ENCODE results near the gene AKAP6. TPM values are rescaled to one million over a fixed set of nuclear protein-coding genes. Genes with fewer than 3 reads are reported as not detected.

AKAP6 gene
- total RNA-seq, 2 experiments from 2014 or later = 1.1 to 1.4 TPM

DNA sequence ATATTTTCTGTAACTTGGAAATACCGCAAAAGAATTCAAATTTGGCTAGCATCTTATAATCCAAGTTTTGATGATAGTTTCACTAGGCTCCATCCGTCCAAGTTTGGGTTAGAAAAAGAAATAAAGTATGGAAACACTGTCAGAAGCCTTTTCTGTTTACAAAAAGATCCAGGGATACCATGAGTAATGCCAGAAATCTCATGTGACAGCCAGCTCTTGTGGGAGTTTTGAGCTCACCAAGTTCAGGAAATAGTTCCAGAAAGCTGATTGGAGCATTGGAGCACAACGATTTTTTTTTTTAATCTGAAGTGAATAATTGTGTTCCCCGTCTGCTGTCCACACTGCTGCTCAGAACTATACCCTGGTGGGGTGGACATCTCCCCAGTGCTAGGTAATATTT, 379.9 kb downstream of the AKAP6 start:
- ChIA-PET CTCF (no interaction called here), POLR2A (no interaction called here)
- no peaks in the 10 kb centered on the region for H3K36me3 Mint-ChIP-seq (ENCODE audit: low read depth)
- peaks cover 4% of the 10 kb centered on the region for H3K27me3 Mint-ChIP-seq
- H3K27ac Mint-ChIP-seq = no peak overlapping the region
- no peaks in the 10 kb centered on the region for H3K4me1 Mint-ChIP-seq
- DNase-seq = no peak
- no peak overlapping the region for H3K4me3 Mint-ChIP-seq
- H3K9me3 Mint-ChIP-seq = no peaks in the 10 kb centered on the region

DNA sequence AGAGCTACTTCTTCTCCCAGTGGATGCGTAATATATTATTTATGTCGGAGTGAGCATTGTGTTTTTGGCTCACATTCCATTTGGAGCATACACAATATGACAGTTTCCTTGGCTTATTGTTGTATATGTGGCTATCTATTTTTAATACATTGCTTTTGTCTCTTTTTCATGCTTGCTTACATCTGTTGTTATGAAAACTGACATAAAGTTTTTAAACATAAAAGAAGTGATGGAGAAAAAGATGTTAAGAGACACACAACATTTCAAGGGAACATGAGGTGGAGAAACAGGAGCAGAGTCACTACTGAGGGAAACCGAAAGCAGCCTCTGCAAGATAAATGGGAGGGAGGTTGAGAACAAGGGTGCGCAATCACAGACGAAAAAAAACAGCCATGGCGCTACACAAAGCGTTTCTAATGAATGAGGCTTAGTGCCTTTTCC, 381.2 kb downstream of the AKAP6 start:
- Mint-ChIP-seq H3K27me3 (peaks cover 4% of the 10 kb centered on the region), H3K36me3 (ENCODE audit: low read depth) (no peaks in the 10 kb centered on the region), H3K27ac (no peak overlapping the region), H3K4me1 (no peaks in the 10 kb centered on the region), H3K4me3 (no peak overlapping the region), H3K9me3 (no peaks in the 10 kb centered on the region)
- DNase-seq = no peak
- POLR2A ChIA-PET = no interaction called here
- CTCF ChIA-PET = no interaction called here

DNA sequence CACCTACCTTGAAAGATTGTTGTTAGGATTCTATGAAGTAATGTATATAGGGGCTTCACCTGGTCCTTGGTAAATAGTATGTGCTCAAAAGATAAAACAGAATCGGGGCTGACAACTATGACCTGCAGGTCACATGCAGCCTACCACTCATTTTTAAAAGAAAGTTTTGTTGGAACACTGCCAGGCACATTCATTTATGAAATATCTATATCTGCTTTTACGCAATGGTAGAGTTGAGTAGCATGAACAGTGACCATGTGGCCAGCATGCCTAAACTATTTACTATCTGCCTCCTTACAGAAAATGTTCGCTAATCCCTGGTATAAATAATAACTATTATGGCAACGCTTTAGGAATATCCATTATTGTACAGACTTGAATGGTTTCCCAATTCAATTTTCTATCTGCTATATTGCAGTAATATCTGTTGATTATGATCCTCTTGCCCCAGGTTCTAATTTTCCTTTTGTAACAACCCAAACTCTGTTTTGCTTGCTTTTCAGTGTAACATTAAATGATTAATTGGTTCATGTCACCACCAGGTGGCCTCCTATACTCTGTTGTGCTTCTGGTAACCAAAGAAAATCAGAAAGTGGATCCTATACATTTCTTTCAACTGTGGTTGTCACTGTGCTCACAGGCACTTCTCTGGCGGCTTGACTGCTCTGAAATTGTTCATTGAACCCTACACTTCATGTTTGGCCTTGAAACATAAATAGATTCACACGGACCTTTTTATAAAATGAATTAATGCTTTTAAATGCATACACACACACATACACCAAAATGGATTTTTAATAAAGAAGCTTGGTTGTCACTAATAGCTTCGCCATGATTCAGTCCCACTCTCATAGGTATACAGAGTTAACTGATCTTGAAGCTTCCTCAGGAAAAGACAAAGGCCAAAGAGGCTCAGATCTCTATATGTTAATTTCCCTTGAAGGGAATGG, 381.9 kb downstream of the AKAP6 start:
- ChIA-PET CTCF (interaction anchor here (1.5 kb wide), 1 partner anchor 1082 kb away, joined by 6 read pairs; no protein-coding TSS in a partner anchor), POLR2A (no interaction called here)
- Mint-ChIP-seq H3K4me3 (no peak overlapping the region), H3K27ac (no peak overlapping the region), H3K9me3 (no peaks in the 10 kb centered on the region), H3K27me3 (peaks cover 4% of the 10 kb centered on the region), H3K4me1 (no peaks in the 10 kb centered on the region), H3K36me3 (ENCODE audit: low read depth) (no peaks in the 10 kb centered on the region)
- DNase-seq = no peak

DNA sequence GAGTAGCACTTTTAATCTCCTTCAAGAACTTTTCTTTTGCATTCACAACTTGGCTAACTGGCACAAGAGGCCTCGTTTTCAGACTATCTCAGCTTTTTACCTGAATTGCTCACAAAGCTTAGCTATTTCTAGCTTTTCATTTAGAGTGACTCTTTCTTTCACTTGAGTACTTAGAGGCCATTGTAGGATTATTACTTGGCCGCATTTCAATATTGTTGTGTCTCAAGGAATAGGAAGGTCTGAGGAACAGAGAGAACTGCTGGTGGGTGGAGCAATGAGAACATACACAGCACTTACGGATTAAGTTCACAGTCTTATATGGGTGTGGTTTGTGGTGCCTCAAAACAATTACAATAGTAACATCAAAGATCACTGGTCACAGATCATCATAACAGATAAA, 384.8 kb downstream of the AKAP6 start:
- CTCF ChIA-PET = no interaction called here
- no peak overlapping the region for H3K4me3 Mint-ChIP-seq
- no peaks in the 10 kb centered on the region for H3K4me1 Mint-ChIP-seq
- H3K36me3 Mint-ChIP-seq (ENCODE audit: low read depth) = no peaks in the 10 kb centered on the region
- POLR2A ChIA-PET = no interaction called here
- H3K27ac Mint-ChIP-seq = no peak overlapping the region
- H3K9me3 Mint-ChIP-seq = no peaks in the 10 kb centered on the region
- DNase-seq = no peak
- no peaks in the 10 kb centered on the region for H3K27me3 Mint-ChIP-seq

DNA sequence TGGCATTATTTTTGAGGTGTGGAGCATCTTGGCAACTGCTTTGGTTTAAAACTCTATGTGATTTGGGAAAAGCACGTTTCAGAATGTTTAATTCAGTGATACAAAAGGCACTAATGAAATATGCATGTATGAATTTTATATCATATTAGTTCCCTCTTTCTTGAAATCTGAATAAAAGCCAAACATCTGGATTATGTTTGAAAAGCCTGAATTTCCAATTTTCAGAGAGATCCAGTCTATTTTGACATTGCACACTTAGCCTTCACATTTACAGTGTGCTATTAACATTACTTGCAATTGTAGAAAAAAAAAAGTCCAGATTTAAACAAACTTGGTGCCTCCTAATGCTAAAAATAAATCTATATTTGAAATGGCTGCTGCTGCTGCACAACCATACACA, 390.5 kb downstream of the AKAP6 start:
- ChIA-PET CTCF (no interaction called here), POLR2A (no interaction called here)
- no peak for DNase-seq
- Mint-ChIP-seq H3K27ac (no peak overlapping the region), H3K27me3 (no peaks in the 10 kb centered on the region), H3K36me3 (ENCODE audit: low read depth) (no peaks in the 10 kb centered on the region), H3K4me1 (no peaks in the 10 kb centered on the region), H3K4me3 (no peak overlapping the region), H3K9me3 (no peaks in the 10 kb centered on the region)

DNA sequence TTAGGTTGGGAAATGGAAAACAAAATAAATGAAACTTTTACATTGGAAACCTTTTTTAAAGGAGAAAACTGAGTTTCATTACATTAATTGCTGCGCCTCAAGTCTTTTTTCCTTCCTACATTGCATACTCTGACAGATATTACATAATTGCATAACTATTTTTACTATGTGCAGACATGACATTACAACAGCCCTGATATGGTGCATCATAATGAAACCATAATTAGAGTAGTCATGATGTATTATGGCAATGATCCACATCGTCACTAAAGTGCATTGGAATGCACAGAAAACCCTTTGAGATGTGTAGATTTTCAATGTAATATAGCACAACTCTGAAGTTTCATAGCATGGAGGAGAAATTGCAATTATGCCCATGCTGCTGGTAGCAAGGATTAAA, 391.8 kb downstream of the AKAP6 start:
- H3K4me3 Mint-ChIP-seq = no peak overlapping the region
- H3K36me3 Mint-ChIP-seq (ENCODE audit: low read depth) = no peaks in the 10 kb centered on the region
- no peaks in the 10 kb centered on the region for H3K9me3 Mint-ChIP-seq
- ChIA-PET CTCF (no interaction called here), POLR2A (no interaction called here)
- H3K4me1 Mint-ChIP-seq = no peaks in the 10 kb centered on the region
- no peaks in the 10 kb centered on the region for H3K27me3 Mint-ChIP-seq
- no peak overlapping the region for H3K27ac Mint-ChIP-seq
- DNase-seq = no peak

DNA sequence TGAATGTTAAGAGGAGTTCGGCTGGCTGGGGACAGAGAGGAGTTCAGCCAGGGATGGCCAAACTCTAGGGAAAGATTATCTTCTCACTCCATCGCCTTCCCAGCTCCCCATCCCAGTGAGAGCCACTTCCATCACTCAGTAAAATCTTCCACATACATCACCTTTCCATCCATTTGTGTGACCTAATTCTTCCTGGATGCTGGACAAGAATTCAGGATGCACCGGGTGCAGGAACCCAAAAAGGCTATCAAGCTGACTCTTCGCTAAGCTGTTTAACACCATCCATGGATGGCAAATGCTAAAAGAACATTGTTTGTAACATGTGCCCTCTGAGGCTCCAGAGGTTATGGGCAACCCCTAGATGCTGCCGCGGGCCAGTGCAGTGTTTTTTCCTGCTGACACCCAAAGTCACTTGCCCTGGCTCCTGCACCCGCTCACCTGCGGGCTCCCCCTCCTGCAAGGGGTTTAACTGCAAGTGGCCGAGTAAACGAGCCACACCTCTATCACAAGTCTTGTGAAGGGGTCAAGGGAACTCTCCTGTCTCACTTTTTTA, 393.6 kb downstream of the AKAP6 start:
- ChIA-PET POLR2A (no interaction called here), CTCF (no interaction called here)
- no peaks in the 10 kb centered on the region for H3K27me3 Mint-ChIP-seq
- no peak for DNase-seq
- H3K9me3 Mint-ChIP-seq = no peaks in the 10 kb centered on the region
- no peaks in the 10 kb centered on the region for H3K36me3 Mint-ChIP-seq (ENCODE audit: low read depth)
- no peak overlapping the region for H3K27ac Mint-ChIP-seq
- H3K4me1 Mint-ChIP-seq = no peaks in the 10 kb centered on the region
- H3K4me3 Mint-ChIP-seq = no peak overlapping the region

DNA sequence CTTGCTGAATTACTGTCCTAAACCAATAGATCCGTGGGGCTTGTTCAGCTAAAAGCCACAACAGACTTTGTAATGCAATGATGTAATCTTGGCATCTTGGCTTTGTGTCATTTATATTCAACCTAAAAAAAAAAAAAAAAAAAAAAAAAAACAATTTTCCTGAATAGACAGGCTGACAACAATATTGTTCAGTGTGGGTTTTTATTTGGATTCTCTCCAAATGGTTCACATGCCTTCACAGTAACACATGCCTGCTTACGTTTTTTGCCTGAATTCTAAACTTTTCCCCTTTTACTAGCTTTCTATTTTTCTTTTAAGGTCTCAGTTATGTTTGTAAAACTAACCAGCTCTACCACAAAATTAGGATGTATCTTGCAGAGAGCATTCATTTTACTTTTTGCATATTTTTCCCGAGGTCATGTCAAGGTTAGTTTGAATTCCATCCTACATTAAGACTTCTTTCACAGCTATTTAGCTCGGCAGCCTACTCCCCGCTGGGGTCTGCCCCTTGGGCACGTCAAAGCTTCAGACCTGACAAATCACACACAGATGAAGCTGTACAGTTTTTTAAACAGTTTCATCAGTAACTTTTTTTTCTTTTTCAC, 395.9 kb downstream of the AKAP6 start:
- CTCF ChIA-PET = interaction anchor here (1.0 kb wide), 1 partner anchor 1065 kb away, joined by 3 read pairs; no protein-coding TSS in a partner anchor
- H3K27me3 Mint-ChIP-seq = no peaks in the 10 kb centered on the region
- no peaks in the 10 kb centered on the region for H3K36me3 Mint-ChIP-seq (ENCODE audit: low read depth)
- no peak overlapping the region for H3K27ac Mint-ChIP-seq
- no peaks in the 10 kb centered on the region for H3K9me3 Mint-ChIP-seq
- no peak overlapping the region for H3K4me3 Mint-ChIP-seq
- POLR2A ChIA-PET = no interaction called here
- DNase-seq = no peak
- no peaks in the 10 kb centered on the region for H3K4me1 Mint-ChIP-seq

DNA sequence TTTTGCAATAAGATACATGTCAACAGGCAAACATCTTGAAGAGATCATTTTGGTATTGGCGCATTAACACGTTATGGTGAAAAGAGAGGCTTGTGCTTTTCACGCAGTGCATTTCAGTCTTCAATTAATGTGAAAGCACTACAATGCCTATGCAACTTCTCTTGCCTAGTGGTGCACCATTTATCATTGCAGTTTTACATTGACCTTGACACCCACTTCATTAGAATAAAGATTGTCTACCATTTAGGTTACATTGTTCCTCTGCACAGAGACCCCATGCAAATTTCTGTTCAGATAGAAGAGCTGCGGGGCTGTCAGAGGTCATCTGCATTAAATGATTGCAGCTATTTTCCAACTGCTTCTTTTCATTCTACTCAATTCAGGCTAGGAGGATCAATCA, 397.4 kb downstream of the AKAP6 start:
- DNase-seq = no peak
- Mint-ChIP-seq H3K4me1 (no peaks in the 10 kb centered on the region), H3K27ac (no peak overlapping the region), H3K4me3 (no peak overlapping the region), H3K27me3 (no peaks in the 10 kb centered on the region), H3K36me3 (ENCODE audit: low read depth) (no peaks in the 10 kb centered on the region), H3K9me3 (no peaks in the 10 kb centered on the region)
- ChIA-PET POLR2A (no interaction called here), CTCF (no interaction called here)

DNA sequence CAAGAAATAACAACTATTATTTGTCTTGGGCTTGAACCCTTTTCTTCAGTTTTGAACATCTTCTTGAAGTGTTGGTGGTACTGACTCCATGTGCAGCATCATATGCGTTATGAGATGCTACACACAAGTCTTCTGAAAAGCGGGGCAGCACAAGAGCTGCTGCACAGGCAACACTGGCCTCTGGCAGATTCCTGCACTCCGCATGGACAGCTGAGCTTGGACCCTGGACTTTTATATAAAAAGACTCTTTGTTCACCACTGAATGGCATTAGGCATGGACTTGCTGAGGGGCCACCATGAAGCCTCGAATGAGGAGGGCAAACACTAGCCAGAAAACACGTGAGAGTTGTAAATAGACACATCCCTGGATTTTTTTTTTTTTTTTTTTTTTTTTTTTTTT, 398.7 kb downstream of the AKAP6 start:
- Mint-ChIP-seq H3K4me1 (no peaks in the 10 kb centered on the region), H3K27me3 (no peaks in the 10 kb centered on the region), H3K27ac (no peak overlapping the region), H3K9me3 (no peaks in the 10 kb centered on the region), H3K36me3 (ENCODE audit: low read depth) (no peaks in the 10 kb centered on the region), H3K4me3 (no peak overlapping the region)
- no peak for DNase-seq
- ChIA-PET CTCF (no interaction called here), POLR2A (no interaction called here)

DNA sequence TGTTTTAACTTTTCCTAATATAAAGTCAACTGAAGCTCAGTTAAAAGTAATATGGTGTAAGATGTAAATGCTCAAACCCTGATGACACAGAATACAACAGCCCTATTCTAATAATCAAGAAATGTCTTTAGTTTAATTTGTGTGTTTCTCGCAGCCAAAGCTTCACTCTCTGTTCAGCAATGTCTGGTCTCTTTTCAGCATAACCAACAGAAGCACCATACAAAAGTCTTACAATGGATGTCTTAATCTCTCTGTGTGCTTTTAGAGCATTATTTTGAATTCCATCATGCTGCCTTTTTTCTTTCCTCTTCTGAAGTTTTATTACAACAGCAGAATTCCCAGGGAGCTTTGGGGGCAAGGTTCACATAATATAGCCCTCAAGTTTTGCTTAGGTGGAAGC, 399.4 kb downstream of the AKAP6 start:
- Mint-ChIP-seq H3K4me3 (no peak overlapping the region), H3K9me3 (no peaks in the 10 kb centered on the region), H3K36me3 (ENCODE audit: low read depth) (no peaks in the 10 kb centered on the region), H3K4me1 (no peaks in the 10 kb centered on the region), H3K27ac (no peak overlapping the region), H3K27me3 (no peaks in the 10 kb centered on the region)
- POLR2A ChIA-PET = no interaction called here
- DNase-seq = no peak
- CTCF ChIA-PET = no interaction called here

DNA sequence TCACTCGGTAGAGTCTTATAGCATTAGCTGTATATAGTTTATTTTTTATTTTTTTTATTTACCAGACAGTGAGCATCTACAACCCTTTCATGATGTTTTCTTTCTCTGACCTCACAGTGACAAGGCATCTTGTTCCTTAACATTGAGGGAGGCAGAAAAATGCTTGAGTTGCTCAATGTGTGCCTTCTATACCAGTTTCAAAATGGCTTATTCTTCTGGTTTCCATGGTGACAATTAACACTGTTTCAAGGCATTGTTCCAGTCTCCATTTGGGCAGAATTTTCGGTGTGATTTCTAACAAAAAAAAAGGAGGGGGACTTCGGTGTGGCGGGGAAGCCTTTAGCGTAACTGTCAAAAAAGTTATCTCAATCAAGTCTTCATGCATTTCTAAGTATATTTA, 399.9 kb downstream of the AKAP6 start:
- ChIA-PET POLR2A (no interaction called here), CTCF (no interaction called here)
- no peaks in the 10 kb centered on the region for H3K36me3 Mint-ChIP-seq (ENCODE audit: low read depth)
- DNase-seq = no peak
- H3K27ac Mint-ChIP-seq = no peak overlapping the region
- H3K4me1 Mint-ChIP-seq = no peaks in the 10 kb centered on the region
- no peak overlapping the region for H3K4me3 Mint-ChIP-seq
- no peaks in the 10 kb centered on the region for H3K27me3 Mint-ChIP-seq
- H3K9me3 Mint-ChIP-seq = no peaks in the 10 kb centered on the region

DNA sequence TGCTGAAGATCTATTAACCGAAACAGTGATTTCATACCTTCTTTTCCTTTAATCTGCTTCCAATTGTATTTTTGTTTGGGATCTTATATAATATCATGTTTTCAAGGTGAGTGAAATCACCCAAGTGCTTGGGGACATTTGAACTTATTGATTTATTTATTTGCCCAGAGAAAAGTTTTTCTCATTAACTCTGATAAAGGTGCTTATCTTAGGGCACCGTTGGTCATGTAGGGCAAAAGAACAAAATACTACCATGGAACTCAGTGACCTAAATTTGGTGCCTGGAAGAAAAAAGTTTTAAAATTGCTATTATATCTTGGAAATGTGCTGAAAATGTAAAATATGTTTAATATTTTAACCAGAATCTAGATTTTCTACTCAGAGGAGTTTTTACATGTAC, 402.2 kb downstream of the AKAP6 start:
- Mint-ChIP-seq H3K9me3 (no peaks in the 10 kb centered on the region), H3K36me3 (ENCODE audit: low read depth) (no peaks in the 10 kb centered on the region), H3K4me3 (no peak overlapping the region), H3K27ac (no peak overlapping the region), H3K27me3 (no peaks in the 10 kb centered on the region), H3K4me1 (no peaks in the 10 kb centered on the region)
- POLR2A ChIA-PET = no interaction called here
- no peak for DNase-seq
- CTCF ChIA-PET = no interaction called here

DNA sequence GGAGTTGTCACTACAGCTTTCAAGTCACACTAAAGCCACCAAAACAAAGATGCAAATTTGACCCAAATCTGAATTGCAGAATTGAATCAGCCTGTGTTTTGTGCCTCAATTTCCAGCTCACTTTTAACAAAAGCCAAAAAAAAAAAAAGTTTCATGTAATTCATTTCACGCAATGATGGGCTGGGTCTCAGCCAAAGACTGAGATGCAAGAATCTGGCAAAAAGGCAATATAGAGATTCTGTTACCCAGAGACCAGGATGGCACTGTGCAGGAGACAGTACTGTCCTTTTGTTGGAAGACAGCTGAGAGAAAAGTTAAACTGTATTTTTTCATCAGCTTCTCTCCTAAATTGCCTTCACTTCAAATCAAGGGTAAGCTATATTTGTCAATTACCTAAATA, 403.9 kb downstream of the AKAP6 start:
- H3K27ac Mint-ChIP-seq = no peak overlapping the region
- H3K4me1 Mint-ChIP-seq = no peaks in the 10 kb centered on the region
- CTCF ChIA-PET = interaction anchor here (0.7 kb wide), 1 partner anchor 20 kb away, joined by 3 read pairs; no protein-coding TSS in a partner anchor
- H3K27me3 Mint-ChIP-seq = no peaks in the 10 kb centered on the region
- H3K36me3 Mint-ChIP-seq (ENCODE audit: low read depth) = no peaks in the 10 kb centered on the region
- no peaks in the 10 kb centered on the region for H3K9me3 Mint-ChIP-seq
- DNase-seq = no peak
- no peak overlapping the region for H3K4me3 Mint-ChIP-seq
- POLR2A ChIA-PET = no interaction called here
